ENCODE results near the gene KCTD16.
A peak's percentile ranks its signal among the peaks of the same experiment; 100 is the strongest.

KCTD16 gene

DNA sequence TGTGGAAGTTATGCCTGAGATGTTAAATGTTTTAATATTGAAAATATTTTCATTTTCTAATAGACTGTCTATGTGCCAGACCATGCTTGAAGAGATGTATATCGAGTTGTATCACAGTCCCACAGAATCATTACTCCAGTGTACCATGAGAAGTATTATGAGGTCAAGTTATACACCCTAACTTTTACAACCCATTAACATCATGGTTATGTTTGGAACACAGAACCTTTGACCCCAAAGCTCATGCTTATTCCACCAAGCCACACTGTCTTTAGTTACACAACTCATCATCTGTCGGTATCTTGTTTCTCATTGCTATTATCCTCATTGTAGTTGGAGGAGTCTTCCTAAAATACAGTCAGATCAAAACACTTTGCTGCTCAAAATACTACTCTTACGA, 248.0 kb downstream of the KCTD16 start:
- DNase-seq, result no peak

DNA sequence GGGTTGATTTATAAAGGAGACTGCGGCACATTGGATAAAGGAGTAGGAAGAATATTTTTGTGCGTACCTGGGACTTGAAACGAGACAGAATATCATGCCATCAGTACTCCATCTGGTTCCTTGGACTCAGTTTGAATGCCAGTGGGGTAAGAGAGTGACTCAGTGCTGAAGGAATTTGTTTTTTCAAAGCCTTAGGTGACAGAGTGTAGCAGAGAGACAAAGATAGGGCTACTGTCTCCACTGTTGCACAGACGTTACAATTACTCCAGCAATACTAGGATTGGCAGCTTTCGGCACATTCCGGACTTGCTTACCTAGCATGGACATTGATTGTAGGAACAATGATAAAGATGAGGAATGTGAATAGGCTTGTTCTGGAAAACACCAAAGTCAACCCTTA, 250.7 kb downstream of the KCTD16 start:
- DNase-seq, result no peak

GRCh38 chr5:144422018-144422727, 251.5 kb downstream of the KCTD16 start:
- no peak for DNase-seq

GRCh38 chr5:144427866-144428265, 257.2 kb downstream of the KCTD16 start:
- DNase-seq, result no peak

DNA sequence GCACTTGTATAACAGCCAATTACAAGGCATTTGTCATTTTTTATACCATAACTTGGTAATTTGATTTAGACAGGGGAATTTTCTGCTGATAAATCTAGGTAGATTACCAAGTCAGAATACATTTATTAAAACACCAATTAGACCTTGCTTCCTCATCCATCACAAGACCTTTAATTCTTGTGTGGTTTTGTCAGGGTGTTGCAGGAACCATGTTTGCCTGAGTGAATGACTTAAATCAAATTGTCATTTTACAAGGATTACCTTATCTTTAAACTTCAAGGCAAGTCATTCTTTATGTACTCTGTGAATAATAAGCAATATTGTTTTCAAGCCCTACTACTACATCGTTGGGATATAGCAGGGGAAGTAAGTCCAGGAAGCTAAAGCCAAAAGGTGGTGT, 257.7 kb downstream of the KCTD16 start:
- no peak for DNase-seq

GRCh38 chr5:144429405-144429804, 258.7 kb downstream of the KCTD16 start:
- DNase-seq, result no peak

DNA sequence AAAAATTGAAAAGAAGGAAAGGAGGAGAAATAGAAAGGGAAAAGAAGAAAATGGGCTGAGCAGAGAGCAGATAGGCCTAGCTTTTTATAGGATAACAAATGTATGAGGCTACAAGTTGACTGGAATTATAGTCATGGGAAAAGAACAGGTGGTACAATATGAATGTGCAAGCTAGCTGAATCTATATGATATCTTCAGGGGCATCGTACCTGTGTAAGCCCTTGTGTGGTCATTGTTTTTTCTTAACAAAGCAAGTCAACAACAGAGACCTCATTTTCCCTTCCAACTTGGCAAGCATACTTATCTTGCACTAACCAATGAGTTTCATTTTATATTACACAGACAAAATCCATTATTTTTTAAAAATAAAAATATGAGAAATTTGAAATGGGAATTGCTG, 259.2 kb downstream of the KCTD16 start:
- no peak for DNase-seq

- no peak for DNase-seq
These were observed 262.6 kb downstream of the KCTD16 start for GRCh38 chr5:144433140-144433822.

GRCh38 chr5:144433893-144434292, 263.2 kb downstream of the KCTD16 start:
- DNase-seq, result no peak

DNA sequence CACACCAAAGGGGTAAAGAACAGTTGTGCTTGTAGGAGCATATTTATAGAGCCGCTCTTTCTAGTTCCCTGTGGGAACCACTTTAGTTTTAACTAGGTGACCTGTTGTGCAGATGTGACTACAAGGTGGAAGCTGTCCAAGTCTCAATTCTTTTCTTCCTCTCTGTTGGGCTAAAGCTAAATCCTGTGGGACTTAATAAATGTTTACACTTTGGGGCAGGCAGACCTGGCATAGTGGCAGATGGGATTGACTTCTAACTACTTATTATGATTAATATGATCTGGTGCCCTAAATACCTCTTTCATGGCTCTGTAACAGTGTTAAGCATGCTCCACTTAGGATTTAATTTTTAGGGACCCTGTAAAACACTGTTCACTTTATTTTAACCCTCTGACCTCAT, 265.3 kb downstream of the KCTD16 start:
- DNase-seq, result peak; percentile 8

GRCh38 chr5:144438237-144438636, 267.6 kb downstream of the KCTD16 start:
- no peak for DNase-seq

DNA sequence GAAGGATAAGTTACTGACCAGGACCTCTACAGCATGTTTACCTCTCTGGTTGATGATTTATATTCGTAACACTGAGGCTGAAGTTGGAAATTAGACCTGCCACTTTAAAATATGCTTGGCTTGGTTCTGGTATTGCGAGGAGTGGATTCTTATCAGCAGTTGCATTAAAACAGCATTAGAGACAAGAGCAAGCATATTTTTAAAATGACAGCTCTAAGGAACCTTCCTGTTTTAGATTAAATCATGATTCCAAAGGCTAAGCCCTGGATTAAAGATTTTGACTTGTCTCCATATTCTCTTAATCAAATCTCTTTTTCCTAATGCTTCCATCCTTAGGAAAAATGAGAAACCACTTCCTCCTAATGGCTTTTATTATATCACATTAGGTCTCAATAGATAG, 277.8 kb downstream of the KCTD16 start:
- no peak for DNase-seq

- no peak for DNase-seq
These were observed 280.7 kb downstream of the KCTD16 start for GRCh38 chr5:144451187-144451973.

DNA sequence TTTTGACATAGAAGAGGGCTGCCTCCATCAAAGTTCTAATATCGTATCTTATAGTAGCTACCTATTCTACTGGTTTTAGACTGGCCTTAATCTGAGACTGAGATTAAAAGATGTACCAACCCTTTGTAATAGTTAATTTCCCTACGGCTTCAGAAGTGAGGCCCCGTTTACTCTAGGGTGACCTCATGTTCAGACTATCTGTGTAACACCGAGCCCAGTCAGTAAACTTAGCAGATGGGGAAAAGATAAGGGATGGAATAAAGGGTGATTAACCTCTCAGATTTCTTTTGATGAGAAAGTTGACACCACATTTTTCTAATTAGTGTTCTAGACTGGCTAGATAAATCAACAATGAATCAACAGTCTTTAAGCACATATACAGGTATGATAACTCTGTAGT, 283.1 kb downstream of the KCTD16 start:
- DNase-seq, result no peak

- DNase-seq, result no peak
These were observed 286.5 kb downstream of the KCTD16 start for GRCh38 chr5:144457160-144457559.

DNA sequence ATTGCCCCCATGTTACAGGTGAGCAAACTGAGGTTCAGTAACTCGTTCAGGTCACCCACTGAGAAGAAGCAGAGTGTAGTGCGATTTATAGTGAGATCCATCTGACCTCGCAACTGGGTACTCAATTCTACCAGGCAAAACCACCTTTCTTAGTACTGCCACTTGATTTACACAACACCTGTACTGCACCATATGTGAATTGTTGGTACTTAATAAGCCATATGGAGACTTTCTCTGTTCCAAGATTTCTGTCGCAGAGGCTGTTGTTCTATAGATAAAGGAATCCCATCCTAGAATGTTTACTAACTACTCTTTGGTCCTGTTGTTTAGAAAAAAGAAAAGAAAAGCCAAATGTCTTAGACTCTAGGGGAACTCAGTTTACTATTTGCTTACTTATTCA, 287.5 kb downstream of the KCTD16 start:
- DNase-seq, result no peak

GRCh38 chr5:144460600-144460999, 289.9 kb downstream of the KCTD16 start:
- no peak for DNase-seq

DNA sequence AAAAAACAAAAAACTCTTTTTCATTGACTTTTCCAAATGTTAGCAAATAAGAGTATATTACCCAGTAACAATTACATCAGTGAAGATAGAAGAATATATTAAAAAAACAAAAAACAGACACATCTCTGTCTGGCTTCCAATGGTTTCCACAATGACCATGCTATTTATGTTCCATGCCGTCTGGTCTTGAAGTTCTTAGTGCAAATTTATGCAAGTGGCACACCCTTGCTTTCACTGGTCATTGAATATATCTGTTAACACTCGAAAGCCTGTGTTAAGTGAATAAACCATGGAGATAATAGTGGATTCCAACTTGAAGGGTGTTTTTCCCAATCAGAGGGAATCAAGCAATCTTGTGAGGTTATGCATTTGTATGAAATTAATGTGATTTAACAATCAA, 291.9 kb downstream of the KCTD16 start:
- no peak for DNase-seq

- no peak for DNase-seq
These were observed 293.0 kb downstream of the KCTD16 start for GRCh38 chr5:144463481-144464223.

DNA sequence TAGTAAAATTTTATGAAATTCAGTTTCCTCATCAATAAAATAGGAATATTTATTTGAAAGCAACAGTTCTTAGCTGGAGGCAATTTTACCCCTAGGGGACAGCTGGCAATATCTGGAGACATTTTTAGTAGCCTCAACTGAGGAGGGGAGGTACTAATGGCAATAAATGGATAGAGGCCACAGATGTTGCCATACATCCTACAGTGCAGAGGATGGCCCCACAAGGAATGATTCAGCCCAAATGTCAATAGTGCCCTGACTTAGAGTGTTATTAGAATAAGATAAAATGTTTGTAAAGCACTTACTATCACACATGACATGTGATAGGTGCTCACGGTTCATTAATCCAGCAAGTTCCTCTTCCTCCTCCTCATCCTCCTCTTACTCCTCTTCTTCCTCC, 293.6 kb downstream of the KCTD16 start:
- no peak for DNase-seq

GRCh38 chr5:144465441-144465840, 294.8 kb downstream of the KCTD16 start:
- DNase-seq, result no peak

GRCh38 chr5:144467792-144468191, 297.1 kb downstream of the KCTD16 start:
- no peak for DNase-seq

GRCh38 chr5:144468571-144468970, 297.9 kb downstream of the KCTD16 start:
- DNase-seq, result no peak

Data from DMS79 (cell line).